Suppressor macrophage (primary cell): ENCODE measurements around the gene ANP32B.
A peak's percentile ranks its signal among the peaks of the same experiment; 100 is the strongest.
"Not testable (repeated sequence)": the region's sequence is repeated elsewhere in the genome, so short reads cannot be mapped to it uniquely, and the experiment has no call there.

Source experiments
- DNase-seq, 4 experiments: peaks; one replicate each; pipeline ENCODE4 v3.0.0-alpha.2; 2020 to 2022

The ANP32B gene

GRCh38 chr9:97993000-97993399 is 9.9 kb downstream of the ANP32B start:
- DNase-seq: peak; percentile 9 to 57 (median 42)

DNA sequence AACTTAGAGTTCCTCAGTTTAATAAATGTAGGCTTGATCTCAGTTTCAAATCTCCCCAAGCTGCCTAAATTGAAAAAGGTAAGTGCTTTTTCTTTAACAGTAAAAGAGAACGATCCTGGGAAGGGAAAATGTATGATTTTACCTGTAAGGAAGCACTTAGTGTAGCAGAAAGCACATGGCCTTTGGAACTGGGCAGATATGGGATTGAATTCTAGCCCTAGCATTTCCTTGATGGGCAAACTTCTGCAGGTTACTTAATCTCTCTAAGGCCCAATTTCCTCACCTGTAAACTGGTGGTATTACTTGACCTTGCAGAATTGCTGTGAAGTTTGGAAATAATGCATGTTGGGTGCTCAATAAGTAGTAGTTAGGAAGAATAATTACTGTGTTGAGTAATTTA is 11.6 kb downstream of the ANP32B start:
- no peak for DNase-seq

DNA sequence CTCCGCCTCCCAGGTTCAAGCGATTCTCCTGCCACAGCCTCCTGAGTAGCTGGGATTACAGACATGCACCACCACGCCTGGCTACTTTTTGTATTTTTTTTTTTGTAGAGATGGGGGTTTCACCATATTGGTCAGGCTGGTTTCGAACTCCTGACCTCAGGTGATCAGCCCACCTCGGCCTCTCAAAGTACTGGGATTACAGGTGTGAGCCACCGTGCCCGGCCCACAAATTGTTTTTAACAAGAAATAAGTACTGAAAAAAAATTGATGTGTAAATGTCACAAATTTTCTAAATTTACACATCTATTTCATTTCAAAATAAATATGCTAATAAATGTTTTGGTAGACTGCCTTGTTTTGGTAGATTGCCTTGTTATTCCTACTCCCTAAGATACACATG is 13.5 kb downstream of the ANP32B start:
- DNase-seq: not testable (repeated sequence)

DNA sequence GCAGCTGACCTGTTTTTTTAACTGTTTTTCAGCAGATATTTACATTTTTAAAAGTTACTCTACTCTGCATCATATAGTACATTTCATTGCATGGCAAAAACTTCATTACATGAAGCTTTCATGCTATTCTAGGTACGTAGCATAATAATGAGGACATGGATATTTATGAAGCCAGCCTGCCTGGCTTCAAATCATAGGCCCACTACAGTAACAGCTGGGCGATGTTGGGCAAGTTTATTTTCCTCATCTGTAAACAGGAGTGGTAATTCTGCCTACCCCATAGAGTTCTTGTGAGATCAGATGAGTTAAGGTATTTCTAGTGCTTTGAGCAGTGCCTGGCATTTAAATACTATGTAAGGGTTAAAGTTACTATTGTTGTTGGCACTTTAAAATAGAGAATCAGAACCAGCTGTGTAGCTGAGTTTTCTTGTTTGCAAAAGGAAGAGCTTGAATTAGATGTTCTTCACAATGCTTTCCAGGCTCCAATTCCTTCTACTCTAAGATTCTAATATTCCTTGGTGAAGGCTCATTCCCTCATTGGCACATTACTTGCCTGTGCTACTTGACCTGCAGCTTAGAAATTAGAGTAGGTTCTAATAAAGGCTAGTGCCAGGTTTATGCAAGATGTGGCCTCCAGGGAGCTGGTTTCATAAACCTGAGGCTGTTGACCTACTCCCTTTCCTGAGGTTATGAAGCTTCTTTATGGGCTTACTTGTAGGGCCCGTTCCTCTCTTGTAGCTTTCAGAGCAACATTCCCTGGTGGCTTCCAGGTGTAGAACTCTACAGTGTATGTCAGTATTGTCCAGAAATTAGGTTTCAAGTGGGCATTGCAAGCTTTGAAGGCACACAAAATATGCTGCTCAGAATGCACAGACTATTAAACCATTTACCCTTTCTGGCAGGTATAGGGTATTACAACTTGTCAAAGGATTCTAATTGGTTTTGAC is 14.5 kb downstream of the ANP32B start:
- DNase-seq: no peak

DNA sequence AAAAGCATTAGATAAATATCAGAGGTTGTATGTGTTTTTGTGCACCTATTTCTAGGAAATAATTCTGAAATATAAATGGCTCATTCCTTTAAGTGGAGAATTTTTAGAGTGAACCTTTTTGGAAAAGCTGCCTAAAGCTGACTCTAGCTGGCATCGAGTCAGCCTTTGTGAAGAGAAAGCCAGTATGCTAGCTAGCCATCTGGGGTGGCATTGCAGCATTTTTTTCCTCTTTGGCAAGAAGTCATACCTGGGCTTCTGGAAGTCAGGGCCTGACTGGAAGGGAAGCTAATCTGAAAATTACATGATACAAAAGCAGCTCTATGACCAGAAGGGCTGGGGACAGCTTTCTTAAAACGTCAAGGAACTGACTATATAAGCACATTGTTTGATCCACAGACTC is 19.7 kb downstream of the ANP32B start:
- DNase-seq: no peak

DNA sequence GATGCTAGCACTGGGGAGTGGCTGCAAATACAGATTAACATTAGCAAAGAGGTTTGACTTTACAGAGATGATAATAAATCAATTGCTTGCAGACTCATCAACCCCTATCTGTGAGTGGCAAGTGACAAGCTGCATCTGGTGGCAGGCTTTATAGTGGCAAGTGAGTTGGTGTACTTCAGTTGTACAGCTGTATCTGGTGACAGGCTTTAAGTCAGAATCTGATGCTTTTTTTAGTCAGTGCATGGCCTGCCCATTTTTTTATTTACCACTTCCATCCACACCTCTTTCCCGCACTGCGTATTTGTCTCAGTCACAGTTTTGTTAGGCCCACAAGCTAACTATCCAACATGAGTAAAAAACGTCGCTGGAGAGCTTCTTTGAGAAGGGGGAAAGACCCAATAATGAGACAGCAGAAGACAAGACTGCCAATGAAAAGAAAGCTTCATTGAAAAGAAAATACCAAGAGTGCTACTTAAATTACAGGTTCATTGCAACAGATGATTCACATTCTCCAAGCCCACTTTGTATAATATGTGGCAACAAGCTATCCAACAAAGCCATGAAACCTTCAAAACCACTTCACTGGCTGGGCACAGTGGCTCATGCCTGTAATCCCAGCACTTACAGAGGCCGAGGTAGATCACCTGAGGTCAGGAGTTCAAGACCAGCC is 23.1 kb downstream of the ANP32B start:
- DNase-seq: no peak

- peak in 1 of 4 experiments; percentile 32 for DNase-seq
Measured at GRCh38 chr9:98007251-98007928, 24.2 kb downstream of the ANP32B start.

- no peak for DNase-seq
Measured at GRCh38 chr9:98008764-98009163, 25.6 kb downstream of the ANP32B start.

DNA sequence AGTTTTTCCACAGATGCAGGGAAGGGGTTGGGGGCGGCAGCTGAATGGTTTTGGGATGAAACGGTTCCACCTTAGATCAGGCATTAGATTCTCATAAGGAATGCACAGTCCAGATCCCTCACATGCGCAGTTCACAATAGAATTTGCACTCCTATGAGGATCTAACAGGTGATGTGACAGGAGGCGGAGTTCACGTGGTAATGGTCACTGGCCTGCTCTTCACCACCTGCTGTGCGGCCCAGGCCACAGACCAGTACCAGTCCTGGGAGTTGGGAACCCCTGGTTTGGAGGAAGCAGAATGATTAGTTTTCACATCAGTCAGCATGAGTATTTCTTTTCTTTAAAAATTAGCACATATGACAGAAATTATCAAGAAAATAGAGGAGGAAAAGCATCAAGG is 26.3 kb downstream of the ANP32B start:
- DNase-seq: no peak

DNA sequence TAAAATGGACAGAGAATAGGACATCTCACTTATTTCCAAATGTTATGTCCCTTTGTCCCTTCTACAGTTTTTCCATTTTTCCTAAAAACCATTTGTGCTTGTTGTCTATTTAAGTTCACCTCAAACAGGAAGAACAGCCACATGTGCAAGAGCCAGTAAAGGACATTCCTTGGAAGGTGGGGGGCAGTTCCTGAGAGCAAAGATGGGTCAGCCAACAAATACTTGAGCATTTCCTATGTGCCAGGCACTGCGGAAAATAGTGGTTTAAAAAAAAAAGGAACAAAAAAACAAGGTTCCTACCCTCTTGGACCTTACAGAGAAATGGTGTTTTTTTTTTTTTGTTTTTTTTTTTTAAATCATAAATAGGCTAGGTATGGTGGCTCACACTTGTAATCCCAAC is 26.8 kb downstream of the ANP32B start:
- DNase-seq: peak; percentile 28 to 55 (median 48)

GRCh38 chr9:98010445-98010844 is 27.3 kb downstream of the ANP32B start:
- DNase-seq: peak; percentile 5 to 40 (median 13)

DNA sequence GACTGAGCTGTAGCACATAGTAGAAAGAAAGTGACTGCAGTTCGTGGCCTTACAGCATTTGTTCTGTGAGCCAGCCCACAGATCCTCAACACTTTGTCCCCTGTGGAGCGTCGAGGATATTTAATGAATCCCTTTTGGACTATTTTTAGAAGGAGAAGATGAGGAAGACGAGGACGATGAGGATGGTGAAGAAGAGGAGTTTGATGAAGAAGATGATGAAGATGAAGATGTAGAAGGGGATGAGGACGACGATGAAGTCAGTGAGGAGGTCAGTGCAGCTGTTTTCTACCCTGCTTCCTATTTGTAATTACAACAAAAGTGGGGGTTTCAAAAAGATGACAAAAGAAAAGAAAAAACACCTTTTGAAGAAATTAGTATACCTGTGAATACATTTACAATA is 28.0 kb downstream of the ANP32B start:
- DNase-seq: no peak

DNA sequence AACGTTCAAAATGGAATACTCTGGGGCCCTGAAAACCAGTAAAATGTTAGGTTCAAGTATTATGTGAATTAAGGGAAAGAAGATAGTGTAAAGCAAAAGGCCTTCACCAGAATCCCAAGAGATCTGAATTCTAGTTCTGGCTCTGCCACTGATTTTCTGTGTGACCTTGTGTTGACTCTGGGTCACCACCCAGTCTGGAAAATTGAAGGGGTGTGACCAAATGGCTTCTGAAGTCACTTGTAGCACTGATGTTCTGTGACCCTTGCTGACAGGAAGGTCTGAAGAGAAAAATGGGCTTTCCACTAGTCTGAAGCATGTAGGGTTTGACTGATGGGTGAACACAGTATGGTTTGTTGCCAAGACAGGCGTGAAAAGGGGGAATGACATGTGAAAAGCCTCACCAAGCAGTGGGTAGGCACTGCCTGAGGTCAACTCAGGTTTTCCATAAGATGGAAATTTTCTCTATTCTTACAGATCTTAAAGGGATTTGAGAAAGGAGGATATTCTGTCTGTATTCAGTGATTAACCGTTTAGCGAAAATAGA is 33.1 kb downstream of the ANP32B start:
- DNase-seq: no peak

GRCh38 chr9:98017306-98017705 is 34.2 kb downstream of the ANP32B start:
- DNase-seq: no peak

- DNase-seq: no peak
Measured at GRCh38 chr9:98018347-98018746, 35.2 kb downstream of the ANP32B start.

- DNase-seq: no peak
Measured at GRCh38 chr9:98019098-98019497, 36.0 kb downstream of the ANP32B start.

- not testable (repeated sequence) for DNase-seq
Measured at GRCh38 chr9:98019869-98020268, 36.7 kb downstream of the ANP32B start.

- DNase-seq: no peak
Measured at GRCh38 chr9:98020476-98021145, 37.5 kb downstream of the ANP32B start.

- no peak for DNase-seq
Measured at GRCh38 chr9:98021306-98022040, 38.3 kb downstream of the ANP32B start.

- no peak for DNase-seq
Measured at GRCh38 chr9:98022447-98022846, 39.3 kb downstream of the ANP32B start.

- no peak for DNase-seq
Measured at GRCh38 chr9:98024702-98025101, 41.6 kb downstream of the ANP32B start.

- no peak for DNase-seq
Measured at GRCh38 chr9:98031169-98031568, 48.0 kb downstream of the ANP32B start.
